A549 treated with Mapracorat at 1 μM for 4 hours (cell line): ENCODE results near the gene BMX. TPM values are rescaled to one million over a fixed set of nuclear protein-coding genes. Genes with fewer than 3 reads are reported as not detected.

ENCODE experiments used
- total RNA-seq: library from RNA; stranded (reverse); fragments of 200-300 nt; extraction: Qiagen RNA extraction; gene quantifications from 5 replicates; pipeline ENCODE4 v1.2.3, GENCODE V29; 2022

Gene BMX
- not detected in 5 replicates for total RNA-seq

GRCh38 chrX:15500497-15500966 lies at the start of gene BMX:
Gene BMX, plus strand, starts transcription at chrX:15500807. Its CDS starts 7,547 bp downstream, at chrX:15508354.

GRCh38 chrX:15493118-15493962 lies 7.3 kb upstream of the BMX start, which contains the start of gene PIR:
Gene PIR, minus strand, starts transcription at chrX:15493333. Its CDS starts 2,076 bp downstream, at chrX:15491257.

GRCh38 chrX:15600745-15601144 lies 100.1 kb downstream of the BMX start, which contains the start of gene ACE2:
Gene ACE2, minus strand, starts transcription at chrX:15600960. Its CDS starts 49 bp downstream, at chrX:15600911.

Other genes with a start within 250 kb of the BMX start
- gene ASB9, start 230.7 kb upstream of the BMX start, total RNA-seq, result 19.5 to 25.3 TPM (median 21.0 TPM) in 5 replicates
- not detected in 5 replicates for gene ASB11, start 185.2 kb upstream of the BMX start, total RNA-seq
- 6.3 to 10.2 TPM (median 8.9 TPM) in 5 replicates for gene PIGA, start 165.3 kb upstream of the BMX start, total RNA-seq
- 0.14 to 0.57 TPM (median 0.22 TPM) in 5 replicates for gene VEGFD, start 116.4 kb upstream of the BMX start, total RNA-seq
- gene PIR, start 7.5 kb upstream of the BMX start, total RNA-seq, result 51.4 to 54.5 TPM (median 52.4 TPM) in 5 replicates
- 0.05 TPM in 1 of 5 replicates, not detected in the others for gene ACE2, start 100.2 kb downstream of the BMX start, total RNA-seq
- 0.73 to 1.2 TPM (median 0.93 TPM) in 5 replicates for gene CLTRN, start 164.0 kb downstream of the BMX start, total RNA-seq
- gene CA5B, start 237.5 kb downstream of the BMX start, total RNA-seq, result 2.4 to 2.7 TPM (median 2.5 TPM) in 5 replicates